Astrocyte of the cerebellum (primary cell): ENCODE measurements around the gene AKNA.

Source experiments
- DNase-seq: peaks from one replicate; pipeline ENCODE4 v3.0.0-alpha.2; 2011; ENCODE audit warnings: low read depth
- H3K4me3 ChIP-seq: 2 replicates; pipeline ENCODE4 v1.5.1; 2011; ENCODE audit warnings: mild to moderate bottlenecking, low read depth, low read length, moderate library complexity
- CTCF ChIP-seq: IDR thresholded peaks from 2 replicates; pipeline ENCODE4 v1.5.1; 2012; ENCODE audit warnings: low read length, low read depth, moderate library complexity, mild to moderate bottlenecking; ENCODE audit errors: missing control alignments
- in situ Hi-C: cut with HindIII; loops from 2 replicates; pipeline ENCODE4 v1.10.0; 2017; ENCODE audit warnings: low sequenced_read_pairs

Gene AKNA

GRCh38 chr9:114400219-114400618, 12.4 kb upstream of the AKNA start:
- no peak for TF ChIP-seq CTCF
- DNase-seq = no peak
- H3K4me3 ChIP-seq = no peak overlapping the region
- in situ Hi-C loops = no loop called here

- no peak for TF ChIP-seq CTCF
- in situ Hi-C loops = no loop called here
- H3K4me3 ChIP-seq = no peak overlapping the region
- DNase-seq = no peak
These were observed 11.6 kb upstream of the AKNA start for GRCh38 chr9:114399381-114399780.

- DNase-seq = peak; percentile 62
- no peak for TF ChIP-seq CTCF
- in situ Hi-C loops = no loop called here
- peak overlapping the region; percentile 53 for H3K4me3 ChIP-seq
These were observed 10.2 kb upstream of the AKNA start for GRCh38 chr9:114397848-114398605.

DNA sequence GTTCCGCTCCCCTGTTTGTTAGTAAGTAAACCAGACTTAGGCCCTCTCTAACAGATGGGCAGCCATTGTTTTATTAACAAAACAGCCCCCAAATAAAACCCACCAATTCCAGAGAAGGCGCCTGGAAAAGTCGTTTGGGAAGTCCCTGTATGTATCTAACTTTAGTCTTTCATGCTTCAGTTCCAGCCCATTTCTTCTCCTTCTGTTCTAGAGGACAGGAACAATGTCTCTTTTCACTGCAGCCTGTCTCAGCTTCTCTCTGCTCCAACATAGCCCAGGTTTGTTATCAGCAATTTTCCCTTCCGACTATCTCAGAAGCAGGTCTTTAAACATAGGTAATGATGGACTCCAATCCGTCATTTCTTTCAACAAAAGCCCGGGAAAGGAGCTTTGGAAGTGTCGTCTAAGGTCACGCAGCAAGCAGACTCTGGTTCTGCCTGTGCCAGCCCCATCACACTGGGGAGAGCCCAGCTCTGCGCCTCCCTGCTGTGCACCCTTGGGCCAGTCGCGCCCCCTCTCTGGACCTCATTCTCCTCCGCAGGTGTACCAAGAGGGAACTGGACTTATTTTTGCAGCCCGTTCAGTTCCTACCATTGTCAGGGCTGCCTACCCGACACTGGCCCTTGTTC, 9.6 kb upstream of the AKNA start:
- in situ Hi-C loops = no loop called here
- no peak for DNase-seq

DNA sequence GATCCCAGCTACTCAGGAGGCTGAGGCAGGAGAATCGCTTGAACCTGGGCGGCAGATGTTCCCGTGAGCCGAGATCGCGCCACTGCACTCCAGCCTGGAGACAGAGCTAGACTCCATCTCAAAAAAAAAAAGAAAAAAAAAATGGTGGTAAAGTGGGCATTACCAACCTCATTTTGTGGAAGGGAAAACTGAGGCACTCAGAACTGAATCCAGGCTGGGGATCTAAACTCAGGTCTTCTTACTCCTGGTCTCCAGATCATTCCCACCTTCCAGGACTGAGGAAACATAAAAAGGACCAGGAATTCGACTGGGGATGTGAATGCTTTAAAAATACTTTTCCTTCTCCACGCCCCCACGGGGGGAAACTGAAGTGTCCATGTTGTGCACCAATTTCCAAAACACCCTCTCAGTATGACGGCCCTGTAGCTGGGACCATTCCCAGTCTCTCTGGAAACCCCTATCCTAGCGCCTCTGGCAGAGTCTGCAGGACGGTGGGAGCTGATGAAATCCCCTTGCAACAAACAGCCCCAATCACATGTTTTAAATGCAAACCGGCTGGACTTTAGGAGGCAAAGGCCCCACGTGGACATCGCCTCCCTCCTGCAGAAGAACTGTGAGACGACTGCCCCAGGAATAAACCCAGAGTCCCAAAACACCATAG, 8.9 kb upstream of the AKNA start:
- in situ Hi-C loops = no loop called here

More for the DNA sequence above, 9.6 kb upstream of the AKNA start:
- TF ChIP-seq CTCF = no peak
- H3K4me3 ChIP-seq = peak overlapping the region; percentile 53

More for the DNA sequence above, 8.9 kb upstream of the AKNA start:
- DNase-seq = no peak
- no peak overlapping the region for H3K4me3 ChIP-seq
- TF ChIP-seq CTCF = no peak
